Measurements from ENCODE around the gene SCN3B.

- no peak for TF ChIP-seq CTCF (IDR thresholded peaks at IDR 0.05; ENCODE audit: poor library complexity)
- TF ChIP-seq EZH2 (IDR thresholded peaks at IDR 0.05; ENCODE audit: borderline replicate concordance) = no peak
Observed at GRCh38 chr11:123628936-123629683, 25.3 kb downstream of the SCN3B start.
